Stimulated activated CD8-positive, alpha-beta memory T cell treated with anti-CD3 and anti-CD28 coated beads, Interleukin-12 subunit alpha, Interleukin-12 subunit beta, amount 100 ng/mL, for 4 hours (primary cell): ENCODE measurements around the gene MAFB.

Experiments
- DNase-seq: peaks from one replicate; pipeline ENCODE4 v3.0.0-alpha.2; 2020; ENCODE audit warnings: low read depth

MAFB gene

DNA sequence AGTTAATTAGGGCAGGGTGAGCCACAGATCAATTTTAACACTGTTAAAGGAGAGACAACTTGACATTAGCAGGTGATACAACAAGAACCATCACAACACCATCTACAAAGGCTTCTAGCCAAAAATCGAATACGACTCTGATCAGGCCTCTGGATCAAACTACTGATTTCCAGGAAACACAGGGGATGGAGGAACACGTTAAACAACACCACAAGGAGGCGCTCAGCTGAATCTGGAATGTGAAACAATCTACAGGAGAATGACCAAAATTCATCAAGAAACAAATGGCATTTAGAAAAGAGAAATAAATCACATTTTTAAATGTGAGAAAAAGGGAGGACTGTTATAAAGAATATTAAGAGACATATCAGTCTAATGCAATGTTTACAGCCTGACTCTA lies 13.5 kb upstream of the MAFB start:
- DNase-seq: no peak

- no peak for DNase-seq
Measured at GRCh38 chr20:40698744-40699143, 9.7 kb upstream of the MAFB start.

DNA sequence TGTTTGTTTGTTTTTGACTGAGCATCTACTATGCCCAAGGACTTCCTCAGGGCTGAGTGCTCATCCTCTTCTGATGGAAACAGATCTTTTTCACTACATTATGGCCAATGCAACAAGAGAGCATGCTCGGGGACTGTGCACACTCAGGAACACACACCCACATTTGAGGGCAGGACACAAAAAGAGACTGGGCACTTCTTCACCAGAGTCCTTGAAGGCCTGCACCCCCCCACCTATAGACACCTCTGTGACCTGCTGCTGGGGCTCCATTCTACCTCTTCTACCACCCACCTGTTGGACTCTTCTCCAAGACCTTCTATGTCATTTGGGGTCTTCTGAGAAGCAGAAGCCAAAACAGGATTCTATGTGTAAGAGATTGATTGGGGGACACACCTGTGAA lies 9.2 kb upstream of the MAFB start:
- no peak for DNase-seq

DNA sequence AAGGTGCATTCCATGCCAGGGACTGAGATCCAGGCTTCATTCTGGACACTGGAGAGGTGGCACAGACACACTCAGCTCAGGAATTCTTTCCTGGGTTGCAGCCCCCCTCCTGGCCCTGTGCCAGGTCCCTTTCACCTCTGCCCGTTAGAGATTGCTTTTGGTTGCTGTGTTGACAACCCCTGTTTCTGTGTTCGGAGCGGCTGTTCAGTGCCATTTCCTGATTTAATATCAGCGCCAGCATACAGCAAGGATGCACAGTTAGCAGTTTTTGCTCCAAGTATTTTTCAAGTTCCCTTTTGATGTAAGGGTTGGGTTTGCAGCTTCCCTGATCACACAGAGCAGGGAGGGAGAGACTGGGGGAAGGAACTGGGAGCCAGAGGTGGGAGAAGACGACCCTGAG lies 8.5 kb upstream of the MAFB start:
- no peak for DNase-seq

GRCh38 chr20:40695214-40695613 lies 6.2 kb upstream of the MAFB start:
- DNase-seq: no peak

DNA sequence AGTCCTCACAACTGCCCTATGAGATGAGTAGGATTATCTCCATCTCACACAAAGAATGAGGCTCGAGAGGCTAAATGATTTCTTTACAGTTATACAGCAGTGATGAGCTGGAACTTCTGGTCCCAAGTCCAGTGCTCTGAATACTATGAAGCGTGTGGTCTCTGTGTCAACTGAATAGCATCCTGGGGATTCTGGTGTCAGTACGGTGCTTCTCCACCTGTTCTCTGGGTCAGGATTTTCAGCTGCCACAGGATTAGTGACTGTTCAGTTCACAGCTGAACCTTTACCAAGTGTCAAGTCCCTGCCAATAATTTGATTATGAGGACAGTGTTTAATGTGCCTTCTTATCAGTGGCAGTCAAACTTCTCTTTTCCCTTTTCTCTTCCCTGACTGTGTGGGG lies 5.2 kb upstream of the MAFB start:
- DNase-seq: no peak

- no peak for DNase-seq
Measured at GRCh38 chr20:40692240-40693011, 3.4 kb upstream of the MAFB start.

GRCh38 chr20:40691566-40692239 lies 2.7 kb upstream of the MAFB start:
- no peak for DNase-seq

GRCh38 chr20:40690836-40691565 lies 2.0 kb upstream of the MAFB start:
- DNase-seq: no peak

DNA sequence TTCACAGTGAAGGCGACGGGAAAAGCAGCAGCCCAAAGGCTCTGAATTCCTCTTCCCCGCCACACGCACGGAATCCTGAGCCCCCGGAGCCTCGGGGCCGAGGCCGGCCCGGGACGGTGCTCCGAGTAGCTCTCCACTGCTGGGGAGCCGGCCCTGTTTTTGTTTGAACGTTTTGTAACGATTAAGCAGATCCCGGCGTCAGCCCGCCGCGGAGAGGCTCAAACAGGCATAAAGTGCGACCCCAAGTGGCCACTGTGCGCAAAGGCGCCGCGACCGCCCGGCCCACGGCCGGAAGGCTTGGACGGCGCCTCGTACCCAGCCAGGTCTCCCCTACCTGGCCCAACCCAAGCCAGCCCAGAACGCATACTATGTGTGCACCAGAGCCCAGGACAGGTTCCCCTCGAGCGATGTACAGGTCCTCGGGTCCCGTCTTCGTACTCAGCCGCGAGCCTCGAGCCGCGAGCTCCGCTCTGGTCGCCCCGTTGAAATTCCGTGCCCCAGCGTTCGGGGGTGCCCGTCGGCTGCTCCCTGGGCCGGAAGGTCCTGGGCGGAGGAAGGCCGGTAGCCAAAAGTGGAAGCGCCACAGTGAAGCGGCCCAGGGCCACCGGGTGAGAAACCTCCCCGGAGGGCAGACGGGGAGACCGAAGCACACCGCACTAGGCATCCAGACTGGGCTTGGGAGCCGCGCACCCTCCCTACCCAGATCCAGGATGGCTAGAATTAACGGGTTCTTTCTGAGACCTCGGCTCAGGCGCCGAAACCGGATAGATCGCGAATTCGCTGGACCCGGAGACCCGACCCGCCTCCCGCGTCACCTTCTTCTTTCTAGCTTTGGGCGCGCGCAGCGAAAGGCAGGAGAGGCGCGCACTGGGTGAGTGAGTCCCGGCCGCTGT lies 1.2 kb upstream of the MAFB start:
- DNase-seq: peak; percentile 25

DNA sequence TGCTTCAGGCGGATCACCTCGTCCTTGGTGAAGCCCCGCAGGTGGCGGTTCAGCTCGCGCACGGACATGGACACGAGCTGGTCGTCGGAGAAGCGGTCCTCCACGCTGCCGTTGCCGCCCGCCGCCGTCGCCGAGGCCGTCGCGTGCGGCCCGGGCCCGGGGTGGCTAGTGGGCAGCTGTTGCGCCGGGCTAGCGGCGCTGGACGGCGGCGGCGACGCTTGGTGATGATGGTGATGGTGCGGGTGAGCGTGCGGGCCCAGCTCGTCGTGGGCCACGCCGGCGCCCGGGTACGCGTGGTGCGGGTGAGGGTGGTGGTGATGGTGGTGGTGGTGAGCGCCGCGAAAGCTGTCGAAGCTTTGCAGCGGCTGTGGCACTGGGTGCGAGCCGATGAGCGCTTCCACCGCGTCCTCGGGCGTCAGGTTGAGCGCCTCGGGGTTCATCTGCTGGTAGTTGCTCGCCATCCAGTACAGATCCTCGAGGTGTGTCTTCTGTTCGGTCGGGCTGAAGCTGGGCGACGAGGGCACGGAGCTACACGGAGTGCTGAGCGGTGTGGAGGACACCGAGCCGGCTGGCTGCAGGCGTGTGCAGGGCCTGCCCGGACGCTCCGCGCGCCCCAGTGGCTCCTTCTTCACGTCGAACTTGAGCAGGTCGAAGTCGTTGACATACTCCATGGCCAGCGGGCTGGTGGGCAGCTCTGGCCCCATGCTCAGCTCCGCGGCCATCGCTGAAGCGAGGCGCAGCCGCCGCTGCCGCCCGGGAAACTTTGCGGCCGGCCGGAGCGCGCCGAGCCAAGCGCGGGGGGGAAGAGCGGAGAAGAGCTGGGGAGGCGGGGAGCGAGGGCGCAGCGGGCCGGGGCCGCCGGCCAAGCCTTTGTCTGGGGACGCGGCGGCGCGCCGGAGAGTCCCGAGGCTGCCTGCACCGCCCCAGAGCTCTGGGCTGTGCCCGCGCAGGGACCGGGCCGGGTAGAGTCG lies 622 bp downstream of the MAFB start:
- no peak for DNase-seq

GRCh38 chr20:40687384-40688128 lies 1.5 kb downstream of the MAFB start:
- no peak for DNase-seq

GRCh38 chr20:40686893-40687292 lies 2.1 kb downstream of the MAFB start:
- DNase-seq: no peak

DNA sequence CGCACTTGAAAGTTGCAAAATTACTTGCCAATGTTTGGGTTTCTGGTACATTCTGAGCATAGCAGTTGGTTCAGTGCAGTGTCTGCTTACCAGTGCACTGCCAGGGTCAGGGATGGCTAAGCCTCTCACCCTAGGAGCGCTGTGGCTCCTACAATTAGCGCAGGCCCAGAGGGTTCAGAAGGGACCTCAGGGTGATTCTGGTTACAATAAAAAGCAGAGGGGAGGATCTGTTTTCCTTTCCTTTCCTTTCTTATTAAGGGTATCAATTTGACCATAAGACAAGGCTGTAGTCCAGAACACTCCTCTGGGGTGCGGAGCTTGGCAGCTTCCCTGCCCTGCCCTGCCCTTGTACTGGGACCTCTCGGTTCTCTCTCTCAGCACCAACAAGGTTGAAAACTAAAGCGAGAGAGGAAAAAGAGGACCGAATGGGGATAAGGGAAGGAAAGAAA lies 2.6 kb downstream of the MAFB start:
- DNase-seq: no peak

- no peak for DNase-seq
Measured at GRCh38 chr20:40685349-40685748, 3.7 kb downstream of the MAFB start.

DNA sequence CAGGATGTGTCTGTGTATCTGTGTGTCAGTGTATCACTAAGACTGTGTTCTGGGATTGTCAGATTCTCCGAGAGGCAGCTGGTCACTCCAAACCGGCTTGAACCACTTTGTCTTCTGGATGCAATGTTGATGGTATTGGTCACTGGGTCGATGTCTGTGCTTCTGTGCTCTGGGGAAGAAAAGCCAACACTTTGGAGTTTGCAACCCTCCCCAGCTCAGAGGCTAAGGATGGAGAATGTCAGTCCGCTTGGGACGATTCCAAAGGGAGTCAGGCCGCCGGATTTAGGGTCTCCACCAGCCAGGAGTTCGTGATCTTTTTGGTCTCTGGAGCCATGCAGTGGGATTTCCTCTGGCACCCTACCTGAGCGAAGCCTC lies 5.2 kb downstream of the MAFB start:
- DNase-seq: no peak

DNA sequence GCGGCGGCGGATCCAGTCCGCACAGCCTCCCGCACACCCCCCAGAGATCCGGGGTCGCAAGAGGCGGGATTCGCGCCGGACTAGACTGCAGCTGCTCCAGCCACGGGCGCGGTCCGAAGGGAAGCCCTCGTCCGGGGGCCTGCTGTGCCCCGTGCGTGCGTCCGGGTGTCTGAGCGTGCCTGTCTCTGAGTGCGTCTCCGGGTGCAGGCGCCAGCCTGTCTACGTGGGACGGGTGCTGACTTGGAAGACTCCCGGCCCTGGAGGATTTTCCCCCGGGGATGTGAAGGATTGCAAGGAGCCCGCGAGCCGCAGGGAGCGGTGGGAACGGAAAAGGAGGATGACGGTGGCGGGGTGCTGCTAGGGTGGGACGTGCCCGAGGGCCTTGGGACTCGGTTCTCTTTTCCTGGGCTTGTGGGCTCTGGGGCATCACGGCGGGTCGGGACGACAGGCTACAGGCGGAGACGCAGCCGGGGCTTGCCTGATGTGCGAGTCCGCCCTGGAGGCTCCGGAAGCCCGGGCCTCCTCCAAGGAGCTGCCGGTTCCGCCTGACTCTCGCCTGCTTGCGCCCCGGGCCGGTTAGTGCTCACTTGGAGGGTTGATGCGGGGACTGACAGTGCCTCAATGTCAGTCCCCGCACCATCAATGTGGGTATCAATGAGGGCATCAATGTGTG lies 5.7 kb downstream of the MAFB start:
- no peak for DNase-seq

- no peak for DNase-seq
Measured at GRCh38 chr20:40682104-40682981, 6.7 kb downstream of the MAFB start.

GRCh38 chr20:40681684-40682083 lies 7.4 kb downstream of the MAFB start:
- DNase-seq: no peak
